A549 (cell line): ENCODE data around the gene AQP7. TPM values are rescaled to one million over a fixed set of nuclear protein-coding genes. Genes with fewer than 3 reads are reported as not detected.

Source experiments
- ATAC-seq, 2 experiments: fragments of 200-7000 bp in 1 of 2; fragments of >200 bp in 1 of 2; cut with Nextera tagmentation in 1 of 2; cut with Tn5 transposase in 1 of 2; 3 replicates each; pipeline versions ENCODE4 v1.8.0 to v1.9.1; 2018 to 2020; ENCODE audit warnings: mild to moderate bottlenecking in 1 of 2, moderate library complexity in 1 of 2
- CTCF ChIA-PET: fragments of 300-600 bp; sonication (Branson Sonifier 250); formaldehyde crosslinking; extraction: SDS; loops from one replicate; lab custom pipeline; 2021; ENCODE audit warnings: antibody characterized with exemption, inconsistent platforms; lab: Yijun Ruan, JAX
- POLR2A ChIA-PET: fragments of 350-600 bp; formaldehyde crosslinking; extraction: SDS; loops from one replicate; lab custom pipeline; 2021; ENCODE audit warnings: antibody characterized with exemption, inconsistent platforms; lab: Yijun Ruan, JAX
- DNase-seq, 2 experiments: peaks; one replicate each; pipeline versions ENCODE4 v3.0.0 to v3.0.0-alpha.2; 2011 to 2016; ENCODE audit warnings: low read depth in 1 of 2, low spot score in 1 of 2
- FAIRE-seq: peaks from 2 replicates; lab custom pipeline; 2011; peaks lifted over from hg19 to GRCh38; lab: Jason Lieb, UNC
- H3K27ac ChIP-seq, 2 experiments: fragments of >200 bp; sonication (Bioruptor Twin); formaldehyde crosslinking; 3 replicates each; pipeline ENCODE4 v1.5.1; 2016 to 2017
- H3K4me1 ChIP-seq: fragments of >200 bp; sonication (Bioruptor Twin); formaldehyde crosslinking; 3 replicates; pipeline ENCODE4 v1.6.1; 2016
- H3K4me2 ChIP-seq: fragments of >200 bp; sonication (Bioruptor Twin); formaldehyde crosslinking; 3 replicates; pipeline ENCODE4 v1.6.1; 2016
- H3K4me3 ChIP-seq: fragments of >200 bp; sonication (Bioruptor Twin); formaldehyde crosslinking; 3 replicates; pipeline ENCODE4 v1.5.1; 2016
- H3K9me3 ChIP-seq: fragments of >200 bp; sonication (Bioruptor Twin); formaldehyde crosslinking; 3 replicates; pipeline ENCODE4 v1.6.1; 2016
- ATOH8 ChIP-seq: fragments of 250-450 bp; sonication (Bioruptor Pico); IDR thresholded peaks from 2 replicates; pipeline ENCODE4 v1.5.0; 2020; ENCODE audit warnings: low read depth, mild to moderate bottlenecking, moderate library complexity
- BCL3 ChIP-seq: fragments of >200 bp; sonication (Bioruptor Twin); formaldehyde crosslinking; IDR thresholded peaks from 3 replicates; pipeline ENCODE4 v1.6.1; 2016
- CEBPB ChIP-seq, 2 experiments: fragments of >200 bp in 1 of 2; sonication (Bioruptor Twin) in 1 of 2; formaldehyde crosslinking in 1 of 2; IDR thresholded peaks; 2 replicates each; pipeline ENCODE4 v1.6.1; 2012 to 2016
- ESRRA ChIP-seq: fragments of 150-350 bp; IDR thresholded peaks from 2 replicates; pipeline ENCODE4 v1.6.1; 2014; ENCODE audit warnings: mild to moderate bottlenecking, low read length, borderline replicate concordance
- FOSB ChIP-seq: fragments of 250-450 bp; sonication (Bioruptor Pico); IDR thresholded peaks from 2 replicates; pipeline ENCODE4 v1.5.0; 2020; ENCODE audit warnings: mild to moderate bottlenecking, moderate library complexity
- FOSL2 ChIP-seq, 2 experiments: fragments of 450-650 bp in 1 of 2; fragments of >200 bp in 1 of 2; sonication (Bioruptor Twin) in 1 of 2; formaldehyde crosslinking; IDR thresholded peaks; 2 replicates each; pipeline versions ENCODE4 v1.5.0 to v1.6.1; 2016 to 2020; ENCODE audit warnings: mild to moderate bottlenecking in 1 of 2, moderate library complexity in 1 of 2
- HMGXB4 ChIP-seq: fragments of 250-450 bp; sonication (Bioruptor Pico); IDR thresholded peaks from 2 replicates; pipeline ENCODE4 v1.5.0; 2021; ENCODE audit warnings: mild to moderate bottlenecking, moderate library complexity, borderline replicate concordance
- HOXA7 ChIP-seq: fragments of 250-450 bp; sonication (Bioruptor Pico); IDR thresholded peaks from 2 replicates; pipeline ENCODE4 v1.5.0; 2020; ENCODE audit warnings: mild to moderate bottlenecking, moderate library complexity
- JUN ChIP-seq, 2 experiments: fragments of >200 bp; sonication (Bioruptor Twin); formaldehyde crosslinking; IDR thresholded peaks; 2 replicates in 1 of 2; 3 replicates in 1 of 2; pipeline ENCODE4 v1.6.1; 2016 to 2017
- JUNB ChIP-seq: fragments of >200 bp; sonication (Bioruptor Twin); formaldehyde crosslinking; IDR thresholded peaks from 2 replicates; pipeline ENCODE4 v1.6.1; 2016
- KDM5A ChIP-seq: fragments of 200-600 bp; sonication (generic); IDR thresholded peaks from 2 replicates; pipeline ENCODE4 v1.6.1; 2016; ENCODE audit warnings: antibody characterized with exemption, mild to moderate bottlenecking
- MAFK ChIP-seq: fragments of 450-650 bp; IDR thresholded peaks from 2 replicates; pipeline ENCODE4 v1.6.1; 2014; ENCODE audit not compliant: partially characterized antibody
- MYC ChIP-seq: IDR thresholded peaks from 2 replicates; pipeline ENCODE4 v1.6.1; 2012; ENCODE audit warnings: mild to moderate bottlenecking, inconsistent platforms, low read length, improper control_type of control experiment, borderline replicate concordance
- PBX3 ChIP-seq: IDR thresholded peaks from 2 replicates; pipeline ENCODE4 v1.6.1; 2012
- POLR2AphosphoS2 ChIP-seq: conservative IDR thresholded peaks from 2 replicates; pipeline ENCODE4 v1.6.1; 2012; ENCODE audit warnings: low read length, improper control_type of control experiment, inconsistent platforms
- RAD21 ChIP-seq, 2 experiments: fragments of >200 bp in 1 of 2; sonication (Bioruptor Twin) in 1 of 2; formaldehyde crosslinking in 1 of 2; IDR thresholded peaks in 1 of 2; conservative IDR thresholded peaks in 1 of 2; 2 replicates in 1 of 2; 3 replicates in 1 of 2; pipeline ENCODE4 v1.6.1; 2012 to 2018; ENCODE audit warnings: inconsistent platforms in 1 of 2
- RCOR1 ChIP-seq: fragments of 150-350 bp; IDR thresholded peaks from 2 replicates; pipeline ENCODE4 v1.6.1; 2014; ENCODE audit warnings: antibody characterized with exemption, low read length, low read depth
- REST ChIP-seq: fragments of 200-600 bp; sonication (generic); IDR thresholded peaks from 2 replicates; pipeline ENCODE4 v1.6.1; 2016; ENCODE audit warnings: antibody characterized with exemption, mild to moderate bottlenecking, moderate library complexity
- RNF2 ChIP-seq: fragments of 200-600 bp; sonication (generic); IDR thresholded peaks from 2 replicates; pipeline ENCODE4 v1.6.1; 2016; ENCODE audit warnings: low read depth, mild to moderate bottlenecking, antibody characterized with exemption, moderate library complexity, borderline replicate concordance
- SMC3 ChIP-seq: fragments of >200 bp; sonication (Bioruptor Twin); formaldehyde crosslinking; IDR thresholded peaks from 3 replicates; pipeline ENCODE4 v1.6.1; 2018; ENCODE audit warnings: inconsistent platforms
- WGBS: methylation state at CpG from one replicate; pipeline ENCODE4 v1.1.6; 2017; ENCODE audit errors: missing lambda C conversion rate; 5-methylcytosine and 5-hydroxymethylcytosine counted together
- polyA plus RNA-seq, 4 experiments: library from polyadenylated mRNA; depleted of rRNA in 3 of 4; stranded (reverse); fragments of >200 nt; fragmentation: RNase III in 1 of 4; extraction: RNeasy Plus Mini Kit Qiagen cat#74134 plus additional on column Dnase treatment in 1 of 4; gene quantifications; 2 replicates in 3 of 4; 3 replicates in 1 of 4; pipeline ENCODE4 v1.2.3, GENCODE V29; 2011 to 2017

The AQP7 gene
- polyA plus RNA-seq, 2 of the 4 experiments (the other 2 are of a cell fraction): 0.61 to 1.1 TPM

- ATAC-seq (peak; percentile 64 to 81; a peak in 4 of 6 replicates), DNase-seq (peak; percentile 50 to 74), FAIRE-seq (no peak)
- WGBS: 57% methylated on average over 2 of the region's 2 CpGs
- Histone ChIP-seq H3K9me3 (no peaks in the 10 kb centered on the region), H3K4me3 (no peak overlapping the region), H3K4me1 (peaks cover 12% of the 10 kb centered on the region; the same call in 2 of the 3 replicates), H3K4me2 (peak overlapping the region; percentile 18; the same call in 2 of the 3 replicates), H3K27ac (no peak overlapping the region; a peak in 1 of 6 replicates)
- ChIA-PET POLR2A (no interaction called here), CTCF (interaction anchor here (1.1 to 2.8 kb wide), 5 partner anchors 10 to 103 kb away, joined by 3 to 18 read pairs (median 5); no protein-coding TSS in a partner anchor)
- no peak for TF ChIP-seq HMGXB4 (CRISPR knock-in tag)
- no peak for TF ChIP-seq FOSL2 (IDR thresholded peaks at IDR 0.05)
- peak; percentile 62 for TF ChIP-seq FOSL2 (CRISPR knock-in tag; IDR thresholded peaks at IDR 0.05)
- no peak for TF ChIP-seq RNF2
- no peak for TF ChIP-seq SMC3
- TF ChIP-seq, all 56 proteins: peak for 1
Observed at GRCh38 chr9:33350310-33350709, 52.1 kb downstream of the AQP7 start.

GRCh38 chr9:33349743-33350142 is 52.6 kb downstream of the AQP7 start:
- WGBS: 75% methylated on average over 2 of the region's 2 CpGs
- POLR2A ChIA-PET: no interaction called here
- no peak overlapping the region for H3K4me2 ChIP-seq
- H3K4me1 ChIP-seq: peaks cover 12% of the 10 kb centered on the region; the same call in 2 of the 3 replicates
- no peaks in the 10 kb centered on the region for H3K9me3 ChIP-seq
- TF ChIP-seq MAFK (no peak), FOSB (CRISPR knock-in tag) (no peak), CEBPB (IDR thresholded peaks at IDR 0.05) (0 out of 4 replicates have a peak, but pooled peaks have one; percentile 6 to 17)
- TF ChIP-seq, all 56 proteins: peak for 1
- FAIRE-seq: no peak
- Histone ChIP-seq H3K27ac (no peak overlapping the region; a peak in 1 of 6 replicates), H3K4me3 (no peak overlapping the region)
- no peak for DNase-seq
- CTCF ChIA-PET: interaction anchor here (1.5 to 2.8 kb wide), 2 partner anchors 25 to 63 kb away, joined by 3 to 18 read pairs; no protein-coding TSS in a partner anchor
- ATAC-seq: no peak

- DNase-seq: no peak
- Histone ChIP-seq H3K4me3 (no peak overlapping the region), H3K9me3 (no peaks in the 10 kb centered on the region), H3K4me2 (no peak overlapping the region), H3K4me1 (peaks cover 12% of the 10 kb centered on the region; the same call in 2 of the 3 replicates), H3K27ac (no peak overlapping the region)
- no peak for FAIRE-seq
- TF ChIP-seq PBX3 (no peak), ATOH8 (CRISPR knock-in tag) (no peak), MAFK (no peak), JUNB (no peak), ESRRA (no peak), HOXA7 (CRISPR knock-in tag) (no peak), RCOR1 (no peak), BCL3 (no peak), MYC (no peak), POLR2AphosphoS2 (no peak), RAD21 (conservative IDR thresholded peaks at IDR 0.05 in 1 of 2, IDR thresholded peaks at IDR 0.05 in 1 of 2) (no peak), KDM5A (no peak), FOSB (CRISPR knock-in tag) (no peak), REST (no peak), SMC3 (no peak), JUN (IDR thresholded peaks at IDR 0.05) (no peak)
- ChIA-PET POLR2A (no interaction called here), CTCF (interaction anchor here (2.8 kb wide), 1 partner anchor 26 kb away, joined by 18 read pairs; no protein-coding TSS in a partner anchor)
- WGBS: 94% methylated on average over 4 of the region's 4 CpGs
- ATAC-seq: no peak
Observed at GRCh38 chr9:33348998-33349397, 53.4 kb downstream of the AQP7 start.
